Ecto neural progenitor cell (in vitro differentiated cells): ENCODE data around the gene SELENBP1.
"Not testable (repeated sequence)": the region's sequence is repeated elsewhere in the genome, so short reads cannot be mapped to it uniquely, and the experiment has no call there.

Source experiments
- DNase-seq: peaks from one replicate; pipeline ENCODE4 v3.0.0-alpha.2; 2018; ENCODE audit warnings: low spot score

SELENBP1 gene

DNA sequence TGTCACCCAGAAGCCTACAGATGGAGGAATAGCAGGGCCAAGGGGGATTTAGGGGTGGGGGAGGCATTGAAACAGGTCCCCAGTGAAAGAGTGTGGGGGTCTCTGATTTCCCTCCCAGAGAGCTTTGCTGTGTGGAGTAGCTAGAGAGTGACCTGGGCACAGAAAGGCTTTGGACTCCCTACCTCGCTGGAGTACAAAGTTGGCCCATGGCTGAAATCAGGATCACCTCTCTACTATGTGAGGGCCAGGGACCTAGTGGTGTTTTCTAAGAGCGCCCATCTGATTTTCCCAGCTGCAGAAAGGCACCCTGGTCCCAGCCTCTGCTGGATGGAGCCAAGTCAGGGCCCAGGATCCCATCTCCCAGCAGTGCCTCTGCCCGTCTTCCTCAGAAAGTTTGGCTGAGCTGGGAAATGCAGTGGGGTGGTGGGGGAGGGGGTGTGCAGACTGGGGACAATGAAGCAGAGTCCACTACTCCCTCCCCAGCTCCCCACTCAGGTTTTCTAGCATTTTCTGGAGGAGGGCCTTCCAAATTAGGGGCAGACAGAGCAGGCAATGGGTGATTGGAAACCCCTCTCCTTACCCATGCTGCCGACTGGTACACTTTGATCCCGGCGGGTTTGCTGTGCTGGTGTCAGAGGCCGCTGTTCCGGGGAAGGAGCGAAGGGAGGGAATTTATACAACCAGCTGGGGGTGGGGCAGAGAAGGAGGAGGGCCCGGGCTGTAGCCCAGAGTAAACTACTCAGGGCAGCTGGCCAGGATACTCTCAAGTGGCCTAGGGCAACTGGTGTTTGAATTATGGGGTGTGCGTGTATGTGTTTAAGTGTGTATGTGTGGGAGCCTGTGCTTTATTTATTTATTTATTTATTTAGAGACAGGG is at the start of gene SELENBP1:
Gene SELENBP1, minus strand, starts transcription at position 648 of the 877 bp plus-strand sequence. Its CDS starts 64 bp downstream, at position 584.
- peak; percentile 79 for DNase-seq

DNA sequence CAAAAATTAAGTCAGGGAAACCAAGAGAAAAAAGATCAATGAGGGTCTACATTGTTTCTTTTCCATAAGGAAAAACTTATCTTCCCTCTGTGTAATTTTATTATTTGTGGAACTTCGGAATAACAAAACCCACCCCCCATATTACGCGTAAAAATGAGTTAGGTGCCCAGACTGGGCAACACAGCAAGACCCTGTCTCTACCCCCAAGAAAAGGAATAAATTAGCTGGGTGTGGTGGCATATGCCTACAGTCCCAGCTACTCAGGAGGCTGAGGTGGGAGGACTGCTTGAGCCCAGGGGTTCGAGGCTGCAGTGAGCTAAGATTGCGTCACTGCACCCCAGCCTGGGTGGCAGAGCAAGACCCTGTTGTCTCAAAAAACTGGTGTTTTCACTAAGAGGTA is 47.3 kb upstream of the SELENBP1 start:
- DNase-seq = no peak

DNA sequence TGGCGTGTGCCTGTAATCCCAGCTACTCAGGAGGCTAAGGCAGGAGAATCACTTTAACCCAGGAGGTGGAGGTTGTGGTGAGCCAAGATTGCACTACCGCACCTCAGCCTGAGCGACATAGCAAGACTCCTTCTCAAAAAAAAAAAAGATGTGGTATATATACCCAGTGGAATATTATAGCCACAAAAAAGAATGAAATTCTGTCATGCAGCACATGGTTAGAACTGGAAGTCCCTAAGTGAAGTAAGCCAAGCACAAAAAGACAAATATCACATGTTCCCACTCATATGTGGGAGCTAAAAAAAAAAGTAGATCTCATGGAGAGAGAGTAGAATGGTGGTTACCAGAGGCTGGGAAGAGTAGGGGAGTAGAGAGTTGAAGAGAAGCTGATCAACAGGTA is 45.6 kb upstream of the SELENBP1 start:
- no peak for DNase-seq

DNA sequence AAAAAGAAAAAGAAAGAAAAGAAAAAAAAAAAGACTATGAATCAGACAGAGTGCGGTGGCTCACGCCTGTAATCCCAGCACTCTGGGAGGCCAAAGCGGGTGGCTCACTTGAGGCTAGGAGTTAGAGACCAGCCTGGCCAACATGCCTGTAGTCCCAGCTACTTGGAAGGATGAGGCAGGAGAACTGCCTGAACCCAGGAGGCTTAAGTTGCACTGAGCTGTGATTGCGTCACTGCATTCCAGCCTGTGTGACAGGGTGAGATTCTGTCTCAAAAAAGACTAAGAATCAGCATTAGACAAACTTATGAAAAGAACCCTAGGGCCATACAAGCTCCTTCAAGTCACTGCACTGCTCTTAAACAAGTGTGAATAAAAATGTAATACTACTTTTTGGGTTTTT is 43.7 kb upstream of the SELENBP1 start:
- DNase-seq = no peak

DNA sequence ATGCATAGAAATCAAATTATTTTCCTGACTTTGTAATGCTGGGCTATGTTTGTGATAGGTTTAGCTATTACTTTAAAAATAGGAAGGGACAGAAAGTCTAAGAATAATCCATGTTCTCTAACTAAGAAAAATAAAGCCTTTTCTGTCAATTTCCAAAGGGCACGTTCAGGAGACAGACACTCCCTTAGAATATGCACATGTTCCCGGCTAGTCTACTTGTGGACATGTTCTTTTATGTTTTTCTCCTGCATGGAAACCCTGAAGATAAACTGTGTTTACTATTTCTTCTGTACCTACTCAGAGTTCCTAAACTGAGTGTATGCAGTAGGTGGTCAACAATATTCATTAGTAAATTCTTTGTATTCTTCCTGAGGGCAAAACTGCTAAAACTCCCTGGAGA is 39.4 kb upstream of the SELENBP1 start:
- no peak for DNase-seq

DNA sequence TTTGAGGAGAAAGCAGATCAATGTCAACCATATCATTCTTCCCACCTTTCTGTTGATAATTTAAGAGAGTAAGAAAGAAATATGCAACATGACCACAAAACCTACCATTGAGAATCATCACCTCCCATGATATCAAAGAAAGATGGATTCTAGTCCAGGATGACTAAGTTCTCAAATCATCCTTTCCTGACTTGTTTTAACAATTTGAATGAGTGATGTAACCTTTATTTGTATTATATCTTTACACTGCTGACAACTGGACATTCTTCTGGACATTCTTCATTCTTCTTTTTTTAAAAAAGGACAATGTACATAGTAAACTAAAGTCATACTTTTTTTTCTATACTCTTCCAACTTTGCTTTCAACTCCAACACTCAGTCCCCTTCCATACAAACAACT is 36.4 kb upstream of the SELENBP1 start:
- no peak for DNase-seq

DNA sequence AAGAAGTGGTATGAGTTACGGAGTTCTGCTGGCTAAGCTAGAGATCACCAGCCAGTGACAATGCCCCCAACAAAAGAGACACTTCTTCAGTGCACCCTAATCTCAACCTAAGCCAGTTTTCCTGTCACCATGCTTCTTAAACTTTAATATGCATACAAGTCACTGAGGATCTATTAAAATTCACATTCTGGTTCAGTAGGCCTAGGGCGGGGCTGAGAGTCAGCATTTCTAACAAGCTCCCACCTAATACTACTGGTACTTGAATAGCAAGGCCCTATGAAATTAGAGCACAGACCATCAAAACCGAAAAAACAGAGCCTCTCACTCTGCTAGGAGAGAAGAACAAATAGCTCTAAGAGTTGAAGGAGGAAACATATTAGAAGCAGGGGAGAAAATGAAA is 34.8 kb upstream of the SELENBP1 start:
- DNase-seq = no peak

DNA sequence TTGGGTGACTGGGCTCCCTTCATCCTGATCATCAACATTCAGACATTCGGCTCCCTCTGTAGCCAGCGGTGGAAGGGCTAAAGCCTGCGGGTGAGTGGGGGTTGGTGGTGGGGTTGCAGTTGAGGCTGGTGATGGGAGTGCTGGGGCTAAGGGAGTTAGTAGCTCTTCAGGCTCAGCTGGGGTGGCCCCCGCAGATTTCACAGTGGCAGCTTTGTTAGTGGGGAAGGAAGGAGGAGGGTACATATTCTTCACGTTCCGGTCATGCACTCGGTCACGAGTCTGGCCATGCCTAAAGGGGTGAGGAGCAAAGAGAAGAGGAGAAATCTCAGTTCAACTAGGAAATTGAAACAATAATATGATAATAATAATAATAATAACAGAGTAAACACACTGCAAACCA is 33.7 kb upstream of the SELENBP1 start:
- no peak for DNase-seq

DNA sequence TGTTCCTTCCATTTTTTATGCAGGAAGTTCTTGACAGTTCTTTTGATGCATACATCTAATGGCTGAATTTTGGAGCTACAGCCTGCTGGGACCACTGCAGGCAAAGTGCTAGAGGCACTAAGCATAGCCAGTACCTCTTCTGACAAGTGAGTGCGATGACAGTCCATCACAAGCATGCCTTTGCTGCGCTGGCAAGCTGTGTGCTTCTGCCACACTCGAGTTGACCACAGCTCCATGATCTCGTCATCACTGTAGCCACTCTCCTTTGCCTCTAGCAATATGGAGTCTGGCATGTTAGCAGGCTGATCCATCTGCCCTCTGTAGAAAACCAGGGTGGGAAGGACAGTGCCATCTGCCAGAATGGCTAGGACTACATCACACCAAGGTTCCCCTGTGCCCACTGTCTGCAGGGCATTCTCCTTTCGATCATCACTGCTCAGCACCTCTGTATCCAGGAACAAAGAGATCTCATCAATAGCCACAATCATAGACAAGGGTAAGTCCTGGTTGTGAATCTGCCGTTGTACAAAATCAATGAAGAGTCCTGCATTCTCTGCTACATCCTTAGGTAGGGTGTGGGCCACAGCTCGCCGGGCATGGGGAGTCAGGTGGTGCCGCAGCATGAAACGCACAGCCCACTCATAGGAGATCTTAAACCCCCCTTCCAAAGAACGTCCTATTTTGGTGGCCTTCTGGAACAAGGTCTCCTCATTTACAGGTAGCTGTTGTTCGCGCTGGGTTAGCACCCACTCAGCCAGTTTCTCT is 32.9 kb upstream of the SELENBP1 start:
- DNase-seq = no peak

DNA sequence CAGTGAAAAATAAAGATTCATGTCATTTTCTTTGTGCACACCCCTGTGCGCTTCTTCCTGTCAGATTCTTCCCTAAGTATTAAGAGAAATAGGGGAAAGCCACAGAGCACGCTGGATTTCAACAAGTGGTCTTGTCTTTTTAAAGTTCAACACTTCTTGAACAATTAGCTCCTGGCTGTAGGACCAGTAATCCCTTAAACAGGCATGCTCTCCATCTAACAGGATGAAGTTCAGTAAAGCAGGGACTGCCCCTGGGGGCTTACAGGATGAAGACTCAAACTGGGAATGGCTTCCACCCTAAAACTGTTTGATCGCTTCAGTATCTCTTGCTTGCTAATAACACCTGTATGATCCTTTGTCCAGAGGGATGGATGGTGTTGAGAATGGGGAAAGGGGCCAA is 31.1 kb upstream of the SELENBP1 start:
- DNase-seq = no peak

DNA sequence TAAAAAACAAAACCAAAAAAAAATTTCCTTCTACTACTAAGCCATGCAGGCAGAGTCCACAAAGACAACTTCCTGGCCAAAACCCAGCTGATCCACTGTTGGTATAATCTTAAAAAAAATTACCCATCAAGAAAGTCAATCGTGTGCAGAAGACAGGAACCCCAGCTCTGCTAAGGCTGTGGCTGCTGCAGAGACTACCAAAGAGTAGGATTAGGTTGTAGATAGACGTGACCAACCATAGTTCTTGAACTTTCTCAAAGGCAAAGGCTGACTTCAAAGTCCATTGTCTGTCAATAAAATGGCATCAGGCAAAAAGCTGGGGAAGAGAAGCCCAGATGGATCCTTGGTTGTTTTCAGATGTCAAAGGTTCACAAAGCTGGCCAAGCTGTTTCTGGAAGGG is 30.3 kb upstream of the SELENBP1 start:
- no peak for DNase-seq

DNA sequence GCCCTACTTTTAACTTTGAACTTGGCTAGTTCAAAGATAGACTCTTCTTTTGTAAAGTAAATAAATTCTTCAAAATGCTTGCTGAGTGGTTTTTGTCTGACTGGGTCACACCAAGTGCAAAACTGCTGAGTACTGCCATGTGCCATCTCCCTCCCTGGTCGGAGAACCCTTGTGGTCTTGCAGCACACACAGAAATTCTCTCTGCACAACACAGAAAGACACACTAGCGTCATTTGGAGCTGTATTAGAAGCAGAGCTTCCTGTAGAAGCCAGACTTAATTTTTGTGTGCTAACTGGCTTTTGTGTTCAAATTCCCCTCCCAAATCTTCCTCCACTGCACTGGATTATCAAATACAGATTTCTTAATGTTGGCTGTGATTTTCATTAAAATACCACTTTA is 29.4 kb upstream of the SELENBP1 start:
- DNase-seq = no peak

DNA sequence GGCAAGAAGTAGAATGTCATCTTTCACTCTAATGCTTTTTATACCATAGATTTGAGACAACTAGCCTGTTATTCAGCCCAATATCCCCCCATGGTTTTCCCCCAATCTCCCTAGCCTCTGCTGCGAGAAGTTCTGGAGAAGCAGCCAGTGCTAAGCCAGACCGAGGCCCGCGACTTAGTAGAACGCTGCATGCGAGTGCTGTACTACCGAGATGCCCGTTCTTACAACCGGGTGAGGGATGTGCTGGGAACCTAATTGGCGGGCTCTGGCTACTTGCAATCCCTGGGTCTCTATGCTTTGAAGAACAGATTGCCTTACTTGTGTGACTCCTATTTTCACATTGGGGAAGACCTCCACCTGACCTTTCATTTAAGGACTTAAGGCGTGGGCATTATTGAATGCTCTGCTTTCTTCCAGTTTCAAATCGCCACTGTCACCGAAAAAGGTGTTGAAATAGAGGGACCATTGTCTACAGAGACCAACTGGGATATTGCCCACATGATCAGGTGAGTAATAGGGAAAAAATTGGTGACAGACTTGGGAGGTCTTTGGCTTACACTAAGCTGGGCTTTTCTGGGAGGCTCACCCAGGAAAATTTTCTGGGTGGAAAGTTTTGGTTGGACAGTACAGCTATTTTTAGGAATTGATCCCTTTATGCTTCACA is 28.8 kb upstream of the SELENBP1 start:
- no peak for DNase-seq

DNA sequence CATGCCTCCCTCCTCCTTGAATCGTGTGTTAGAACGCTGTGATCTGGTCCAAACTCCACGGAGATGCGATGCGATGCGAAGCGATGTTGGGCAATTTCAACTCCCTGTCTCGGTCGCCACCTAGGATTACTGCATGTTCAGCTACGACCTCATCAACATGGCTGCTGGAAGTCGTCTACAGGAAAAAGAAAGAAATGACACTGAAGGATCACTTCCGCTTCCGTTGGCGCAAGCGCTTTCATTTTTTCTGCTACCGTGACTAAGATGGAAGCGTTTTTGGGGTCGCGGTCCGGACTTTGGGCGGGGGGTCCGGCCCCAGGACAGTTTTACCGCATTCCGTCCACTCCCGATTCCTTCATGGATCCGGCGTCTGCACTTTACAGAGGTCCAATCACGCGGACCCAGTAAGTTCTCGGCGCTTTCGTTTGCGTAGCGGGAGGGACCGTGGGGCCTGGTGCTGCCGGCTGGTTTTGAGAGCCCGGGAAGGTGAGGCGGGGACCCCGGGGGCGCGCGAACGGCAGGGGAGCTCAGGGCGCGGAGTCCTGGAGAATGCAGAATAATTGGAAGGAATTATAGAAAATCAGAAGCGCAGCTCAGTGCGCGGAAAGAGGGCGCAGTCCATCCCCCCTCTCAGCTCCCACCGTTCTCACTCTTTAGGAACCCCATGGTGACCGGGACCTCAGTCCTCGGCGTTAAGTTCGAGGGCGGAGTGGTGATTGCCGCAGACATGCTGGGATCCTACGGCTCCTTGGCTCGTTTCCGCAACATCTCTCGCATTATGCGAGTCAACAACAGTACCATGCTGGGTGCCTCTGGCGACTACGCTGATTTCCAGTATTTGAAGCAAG is 27.0 kb upstream of the SELENBP1 start, which contains the start of gene PSMB4:
Gene PSMB4, plus strand, starts transcription at position 250 of the 848 bp plus-strand sequence. Its CDS starts 15 bp downstream, at position 265.
- peak; percentile 83 for DNase-seq

DNA sequence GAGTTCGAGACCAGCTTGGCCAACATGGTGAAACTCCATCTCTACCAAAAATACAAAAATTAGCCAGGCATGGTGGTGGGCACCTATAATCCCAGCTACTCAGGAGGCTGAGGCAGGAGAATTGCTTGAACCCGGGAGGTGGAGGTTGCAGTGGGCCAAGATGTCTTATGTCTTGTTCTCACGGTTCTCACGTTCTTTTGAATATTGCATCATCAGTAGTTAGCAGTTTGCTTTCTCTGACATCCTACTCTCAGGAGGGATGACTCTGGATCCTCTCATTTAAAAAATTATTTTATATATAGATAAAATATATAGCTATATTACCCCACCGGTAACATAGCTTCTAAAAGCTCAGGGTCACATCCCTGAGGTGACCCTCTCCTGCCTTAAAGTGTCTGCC is 23.8 kb upstream of the SELENBP1 start:
- not testable (repeated sequence) for DNase-seq

DNA sequence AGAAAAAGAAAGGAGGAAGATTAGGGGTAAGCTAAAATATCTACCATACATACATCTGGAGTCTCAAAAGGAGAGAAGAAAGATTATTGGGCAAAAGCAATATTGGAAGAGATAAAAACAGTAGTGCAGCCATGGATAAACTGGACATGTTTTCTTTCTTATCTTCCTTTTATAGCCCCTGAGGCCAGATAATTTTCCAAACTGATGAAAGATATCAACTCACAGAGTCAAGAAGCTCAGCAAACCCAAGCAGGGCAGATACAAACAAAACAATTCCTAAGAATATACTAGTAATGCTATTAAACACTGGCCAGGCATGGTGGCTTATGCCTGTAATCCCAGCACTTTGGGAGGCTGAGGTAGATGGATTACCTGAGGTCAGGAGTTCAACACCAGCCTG is 21.1 kb upstream of the SELENBP1 start:
- no peak for DNase-seq

DNA sequence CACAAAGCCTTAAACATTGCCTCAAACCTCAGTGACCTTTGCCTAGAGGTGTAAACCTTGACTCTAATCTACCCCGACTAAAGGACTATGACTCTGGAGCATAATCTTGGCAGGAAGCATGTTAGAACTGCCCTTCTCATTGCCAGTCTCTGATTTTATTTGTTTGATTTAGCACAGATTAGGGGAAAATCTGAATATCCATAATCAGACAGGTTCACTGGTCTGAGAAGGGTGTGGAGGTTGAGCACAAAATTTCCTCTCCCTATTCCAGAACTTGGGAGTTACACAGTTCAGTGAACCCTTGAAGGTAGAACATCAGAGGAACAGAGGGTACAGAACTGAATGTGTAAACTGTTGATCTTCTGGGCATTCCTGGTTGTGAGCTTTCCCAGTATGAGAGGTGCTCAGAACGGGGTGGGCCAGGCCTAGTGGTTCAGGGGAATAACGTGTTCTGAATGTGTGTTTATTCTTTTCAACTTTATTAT is 18.6 kb upstream of the SELENBP1 start:
- no peak for DNase-seq

DNA sequence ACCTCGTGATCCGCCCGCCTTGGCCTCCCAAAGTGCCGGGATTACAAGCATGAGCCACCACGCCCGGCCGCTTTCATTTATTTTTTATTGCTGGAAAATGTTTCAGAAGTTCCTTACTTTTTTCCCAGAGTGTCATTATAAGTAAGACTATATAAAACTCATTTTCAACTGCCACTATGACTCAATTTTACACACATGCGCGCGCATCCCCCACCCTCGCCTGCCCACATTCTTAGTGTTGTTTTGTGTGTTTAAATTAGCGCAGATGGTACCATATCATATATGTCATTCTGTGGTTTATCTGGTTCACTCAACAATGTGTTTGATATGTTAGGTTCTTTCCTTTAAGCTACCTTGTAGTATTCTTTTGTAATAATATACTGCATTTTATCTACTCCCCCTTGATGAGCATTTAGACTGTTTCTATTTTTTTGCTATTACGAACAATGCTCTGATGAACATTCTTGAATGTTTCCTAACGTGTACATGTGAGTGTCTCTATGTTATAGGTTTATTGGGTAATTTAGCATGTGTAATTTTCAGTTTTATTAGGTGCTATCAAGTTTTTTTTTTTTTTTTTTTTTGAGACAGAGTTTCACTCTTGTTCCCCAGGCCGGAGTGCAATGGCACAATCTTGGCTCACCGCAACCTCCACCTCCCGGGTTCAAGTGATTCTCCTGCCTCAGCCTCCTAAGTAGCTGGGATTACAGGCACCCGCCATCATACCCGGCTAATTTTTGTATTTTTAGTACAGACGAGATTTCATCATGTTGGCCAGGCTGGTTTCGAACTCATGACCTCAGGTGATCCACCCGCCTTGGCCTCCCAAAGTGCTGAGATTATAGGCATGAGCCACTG is 17.9 kb upstream of the SELENBP1 start:
- not testable (repeated sequence) for DNase-seq

DNA sequence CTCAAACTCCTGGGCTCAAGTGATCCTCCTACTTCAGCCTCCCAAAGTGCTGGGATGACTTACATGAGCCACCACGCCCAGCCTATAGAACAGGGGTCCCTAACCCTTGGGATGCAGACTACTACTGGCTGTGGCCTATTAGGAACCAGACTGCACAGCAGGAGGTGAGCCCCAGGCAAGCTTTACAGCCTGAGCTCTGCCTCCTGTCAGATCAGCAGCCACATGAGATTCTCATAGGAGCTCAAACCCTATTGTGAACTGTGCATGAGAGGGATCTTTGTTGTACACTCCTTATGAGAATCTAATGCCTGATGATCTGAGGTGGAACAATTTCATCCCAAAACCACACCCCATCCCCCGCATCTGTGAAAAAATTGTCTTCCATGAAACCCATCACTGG is 13.5 kb upstream of the SELENBP1 start:
- DNase-seq = no peak

DNA sequence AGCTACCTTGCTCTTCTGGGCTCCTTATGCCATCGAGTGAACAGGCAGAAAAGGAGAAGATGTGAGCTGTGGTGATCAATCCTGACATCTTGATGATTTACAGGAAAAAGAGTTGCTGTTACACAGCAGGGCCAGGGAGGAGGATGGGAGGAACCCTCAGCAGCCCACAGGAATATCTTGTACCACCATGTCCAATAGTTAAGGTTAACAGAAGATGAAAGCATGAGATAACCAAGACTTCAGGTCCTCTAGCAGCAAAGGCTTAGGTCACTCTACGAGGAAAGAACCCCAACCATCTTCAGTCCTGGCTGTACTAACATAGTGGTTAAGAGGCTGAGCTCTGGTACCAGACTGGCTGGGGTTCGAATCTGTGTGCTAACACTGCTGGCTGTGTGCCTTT is 12.1 kb upstream of the SELENBP1 start:
- DNase-seq = no peak
